Endodermal cell (in vitro differentiated cells): ENCODE measurements around the gene CELF2. TPM values are rescaled to one million over a fixed set of nuclear protein-coding genes. Genes with fewer than 3 reads are reported as not detected.

Experiments
- DNase-seq: peaks from one replicate; pipeline ENCODE4 v3.0.0-alpha.2; 2017
- H3K27ac ChIP-seq: 2 replicates; pipeline ENCODE4 v1.5.1; 2013; ENCODE audit warnings: mild to moderate bottlenecking, low read depth, low read length, moderate library complexity
- H3K27me3 ChIP-seq: 2 replicates; pipeline ENCODE4 v1.6.1; 2013; ENCODE audit warnings: mild to moderate bottlenecking, low read length, moderate library complexity; ENCODE audit not compliant: insufficient read depth, control insufficient read depth, poor library complexity, severe bottlenecking
- H3K36me3 ChIP-seq: 2 replicates; pipeline ENCODE4 v1.7.0; 2013; ENCODE audit warnings: mild to moderate bottlenecking, low read length, moderate library complexity; ENCODE audit not compliant: control insufficient read depth, insufficient read depth
- H3K4me1 ChIP-seq: one replicate; pipeline ENCODE4 v1.7.0; 2013; ENCODE audit warnings: low read length; ENCODE audit not compliant: control insufficient read depth, insufficient read depth
- H3K4me3 ChIP-seq: 2 replicates; pipeline ENCODE4 v1.5.1; 2013; ENCODE audit warnings: mild to moderate bottlenecking, low read length, moderate library complexity
- H3K9ac ChIP-seq: 2 replicates; pipeline ENCODE4 v1.6.1; 2013; ENCODE audit warnings: mild to moderate bottlenecking, low read length, moderate library complexity; ENCODE audit not compliant: poor library complexity, severe bottlenecking; ENCODE audit errors: extremely low read depth
- H3K9me3 ChIP-seq: 2 replicates; pipeline ENCODE4 v1.6.1; 2013; ENCODE audit warnings: mild to moderate bottlenecking, low read length, moderate library complexity; ENCODE audit not compliant: control insufficient read depth
- H3K27ac Mint-ChIP-seq: 2 replicates; pipeline ENCODE4 v1.8.0; 2020; ENCODE audit warnings: mixed read lengths
- H3K27me3 Mint-ChIP-seq: 2 replicates; pipeline ENCODE4 v1.8.0; 2021; ENCODE audit warnings: mild to moderate bottlenecking, mixed read lengths; ENCODE audit not compliant: insufficient read depth
- H3K36me3 Mint-ChIP-seq: 2 replicates; pipeline ENCODE4 v1.8.0; 2020; ENCODE audit warnings: low read depth, mixed read lengths
- H3K4me1 Mint-ChIP-seq: 2 replicates; pipeline ENCODE4 v1.8.0; 2020; ENCODE audit warnings: mixed read lengths
- H3K4me3 Mint-ChIP-seq: 2 replicates; pipeline ENCODE4 v1.8.0; 2020; ENCODE audit warnings: mild to moderate bottlenecking, moderate library complexity, mixed read lengths
- H3K9me3 Mint-ChIP-seq: 2 replicates; pipeline ENCODE4 v1.8.0; 2020; ENCODE audit warnings: mild to moderate bottlenecking, mixed read lengths
- WGBS, 2 experiments: methylation state at CpG; one replicate each; pipeline versions ENCODE4 v1.1.5 to v1.1.7; 2013; ENCODE audit warnings: missing lambda C conversion rate in 2 of 2, mixed read lengths in 1 of 2; ENCODE audit not compliant: insufficient coverage in 1 of 2, insufficient read length in 1 of 2; 5-methylcytosine and 5-hydroxymethylcytosine counted together
- total RNA-seq, 2 donors: library from RNA; stranded (reverse); fragmentation: NEBNext Ultra II Directional in 1 of 2; extraction: Animal tissue kit (Norgen Biotek cat#: 25700) in 1 of 2; gene quantifications; 2 replicates in 1 of 2; 3 replicates in 1 of 2; pipeline ENCODE4 v1.2.1, GENCODE V29; 2021
- TF ChIP-seq, protein P1 (sequence below): fragments of 200-600 bp; sonication (generic); conservative IDR thresholded peaks from 2 replicates; pipeline ENCODE4 v1.5.0; 2021; ENCODE audit warnings: antibody characterized with exemption, mild to moderate bottlenecking

Gene CELF2
- total RNA-seq, 2 donors from 2014 or later, result 79.9 to 96.1 TPM

DNA sequence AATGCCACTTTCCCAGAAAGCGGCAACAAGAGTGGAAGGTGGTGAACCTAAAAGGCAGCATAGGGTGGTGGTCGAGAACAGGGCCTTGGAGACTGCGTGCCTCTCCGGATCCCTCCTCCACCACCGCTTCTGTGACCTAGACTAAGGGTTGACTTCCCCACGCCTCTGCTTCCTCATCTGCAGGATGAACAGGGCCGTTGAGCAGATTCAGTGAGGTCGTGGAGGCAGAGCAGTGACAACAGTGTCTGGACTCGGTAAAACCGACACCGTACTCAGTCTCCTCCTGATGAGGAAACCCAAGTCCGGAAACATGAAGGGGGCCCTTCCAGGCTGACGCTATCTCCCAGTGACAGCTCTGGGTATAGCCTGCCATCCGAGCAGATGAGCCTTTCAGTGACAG is 162.6 kb downstream of the CELF2 start:
- Histone ChIP-seq H3K4me3 (no peak overlapping the region), H3K4me1 (peaks cover 19% of the 10 kb centered on the region), H3K36me3 (peaks cover 51% of the 10 kb centered on the region), H3K9ac (no peak overlapping the region), H3K27me3 (no peaks in the 10 kb centered on the region), H3K27ac (no peak overlapping the region), H3K9me3 (peaks cover 13% of the 10 kb centered on the region)
- TF ChIP-seq, protein P1, sequence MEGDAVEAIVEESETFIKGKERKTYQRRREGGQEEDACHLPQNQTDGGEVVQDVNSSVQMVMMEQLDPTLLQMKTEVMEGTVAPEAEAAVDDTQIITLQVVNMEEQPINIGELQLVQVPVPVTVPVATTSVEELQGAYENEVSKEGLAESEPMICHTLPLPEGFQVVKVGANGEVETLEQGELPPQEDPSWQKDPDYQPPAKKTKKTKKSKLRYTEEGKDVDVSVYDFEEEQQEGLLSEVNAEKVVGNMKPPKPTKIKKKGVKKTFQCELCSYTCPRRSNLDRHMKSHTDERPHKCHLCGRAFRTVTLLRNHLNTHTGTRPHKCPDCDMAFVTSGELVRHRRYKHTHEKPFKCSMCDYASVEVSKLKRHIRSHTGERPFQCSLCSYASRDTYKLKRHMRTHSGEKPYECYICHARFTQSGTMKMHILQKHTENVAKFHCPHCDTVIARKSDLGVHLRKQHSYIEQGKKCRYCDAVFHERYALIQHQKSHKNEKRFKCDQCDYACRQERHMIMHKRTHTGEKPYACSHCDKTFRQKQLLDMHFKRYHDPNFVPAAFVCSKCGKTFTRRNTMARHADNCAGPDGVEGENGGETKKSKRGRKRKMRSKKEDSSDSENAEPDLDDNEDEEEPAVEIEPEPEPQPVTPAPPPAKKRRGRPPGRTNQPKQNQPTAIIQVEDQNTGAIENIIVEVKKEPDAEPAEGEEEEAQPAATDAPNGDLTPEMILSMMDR, result no peak
- Mint-ChIP-seq H3K9me3 (peaks cover 8% of the 10 kb centered on the region), H3K27me3 (no peaks in the 10 kb centered on the region), H3K36me3 (peaks cover 43% of the 10 kb centered on the region), H3K4me3 (no peak overlapping the region), H3K27ac (peak overlapping the region; percentile 50), H3K4me1 (peaks cover 21% of the 10 kb centered on the region)
- no peak for DNase-seq
- WGBS, 2 experiments, result 95 to 97% methylated on average over 14 of the region's 14 CpGs

DNA sequence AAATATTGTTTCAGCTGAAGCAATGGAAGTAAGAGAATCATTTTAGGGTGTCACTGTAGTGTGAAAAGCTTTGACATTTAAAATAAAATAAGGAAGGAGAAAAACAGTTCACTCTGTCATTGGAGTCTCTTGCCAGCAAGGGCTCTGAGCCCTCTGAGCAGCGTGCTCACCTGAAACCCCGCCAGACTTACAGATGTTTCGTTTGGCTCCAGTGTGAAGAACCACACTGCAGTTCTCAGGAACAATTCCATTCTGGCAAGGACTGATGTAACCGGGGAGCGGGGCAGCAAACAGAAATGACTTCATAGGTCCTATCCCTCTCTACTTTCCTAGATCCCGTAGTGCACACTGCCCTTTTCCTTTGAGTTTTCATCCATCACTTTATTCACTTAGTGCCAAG is 164.3 kb downstream of the CELF2 start:
- peaks cover 47% of the 10 kb centered on the region for H3K36me3 Mint-ChIP-seq

DNA sequence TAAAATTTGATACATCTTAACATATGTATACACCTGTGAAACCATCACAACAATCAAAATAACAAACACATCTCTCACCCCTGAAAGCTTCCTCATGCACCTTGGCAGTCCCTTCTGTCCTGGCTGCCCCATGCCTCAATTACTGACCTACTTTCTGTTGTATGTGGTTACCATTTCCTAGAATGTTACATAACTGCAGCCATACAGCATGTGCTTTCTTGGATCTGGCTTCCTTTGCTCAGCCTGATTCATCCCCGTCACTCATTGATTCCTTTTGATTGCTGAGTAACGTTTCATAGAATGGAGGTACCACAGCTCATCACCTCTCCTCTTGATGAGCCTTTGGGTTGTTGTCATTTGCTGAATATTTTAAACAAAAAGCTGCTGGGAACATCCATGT is 165.3 kb downstream of the CELF2 start:
- Mint-ChIP-seq H3K36me3 (peaks cover 51% of the 10 kb centered on the region), H3K4me3 (no peak overlapping the region), H3K27me3 (no peaks in the 10 kb centered on the region), H3K4me1 (peaks cover 9% of the 10 kb centered on the region), H3K9me3 (peaks cover 14% of the 10 kb centered on the region), H3K27ac (no peak overlapping the region)
- Histone ChIP-seq H3K27me3 (no peaks in the 10 kb centered on the region), H3K9ac (no peak overlapping the region), H3K27ac (no peak overlapping the region), H3K4me1 (peaks cover 6% of the 10 kb centered on the region), H3K9me3 (peaks cover 17% of the 10 kb centered on the region), H3K36me3 (peaks cover 54% of the 10 kb centered on the region), H3K4me3 (no peak overlapping the region)
- no peak for DNase-seq
- 73 to 91% methylated on average over 2 of the region's 2 CpGs for WGBS, 2 experiments
- TF ChIP-seq, protein P1, result no peak

More for the DNA sequence above, 164.3 kb downstream of the CELF2 start:
- Histone ChIP-seq H3K4me3 (no peak overlapping the region), H3K36me3 (peaks cover 54% of the 10 kb centered on the region), H3K9ac (no peak overlapping the region), H3K27ac (no peak overlapping the region), H3K27me3 (no peaks in the 10 kb centered on the region), H3K4me1 (peaks cover 14% of the 10 kb centered on the region), H3K9me3 (peaks cover 17% of the 10 kb centered on the region)
- H3K9me3 Mint-ChIP-seq, result peaks cover 14% of the 10 kb centered on the region
- no peak for DNase-seq
- no peak overlapping the region for H3K27ac Mint-ChIP-seq
- 94 to 97% methylated on average over 6 of the region's 6 CpGs for WGBS, 2 experiments
- TF ChIP-seq, protein P1, result no peak
- no peak overlapping the region for H3K4me3 Mint-ChIP-seq
- peaks cover 18% of the 10 kb centered on the region for H3K4me1 Mint-ChIP-seq
- no peaks in the 10 kb centered on the region for H3K27me3 Mint-ChIP-seq
